ENCODE data around the gene CA12. TPM values are rescaled to one million over a fixed set of nuclear protein-coding genes. Genes with fewer than 3 reads are reported as not detected.

CA12 gene
- total RNA-seq, 1 donor from 2014 or later: 89.6 TPM

DNA sequence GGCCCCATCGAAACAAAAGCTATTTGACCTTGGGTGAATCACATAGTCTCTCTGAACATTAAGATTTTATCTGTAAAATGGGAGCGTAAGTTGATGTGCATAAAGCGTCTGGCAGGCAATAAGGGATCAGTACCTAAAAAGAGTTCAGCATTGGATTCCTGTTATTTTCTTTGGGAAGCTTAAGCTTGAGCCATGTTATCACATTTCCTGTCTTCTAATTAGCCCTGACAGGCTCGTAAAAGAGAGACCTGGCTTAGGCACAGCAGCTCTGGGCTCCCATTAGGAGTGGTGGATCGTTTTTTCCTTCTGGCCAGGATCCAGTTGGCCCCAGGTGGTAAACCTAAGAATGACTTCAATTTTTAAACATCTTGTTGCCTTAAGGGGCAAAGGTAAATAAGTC, 26.0 kb upstream of the CA12 start:
- H3K36me3 ChIP-seq: no peaks in the 10 kb centered on the region
- no peaks in the 10 kb centered on the region for H3K9me3 ChIP-seq
- no peak for DNase-seq (ENCODE audit: extremely low spot score in 2 of 2)
- intact Hi-C loops (cut with DNase I): loop anchor here (10.0 kb wide), 1 partner anchor 353 kb away; no protein-coding TSS in a partner anchor
- TF ChIP-seq, protein P1, sequence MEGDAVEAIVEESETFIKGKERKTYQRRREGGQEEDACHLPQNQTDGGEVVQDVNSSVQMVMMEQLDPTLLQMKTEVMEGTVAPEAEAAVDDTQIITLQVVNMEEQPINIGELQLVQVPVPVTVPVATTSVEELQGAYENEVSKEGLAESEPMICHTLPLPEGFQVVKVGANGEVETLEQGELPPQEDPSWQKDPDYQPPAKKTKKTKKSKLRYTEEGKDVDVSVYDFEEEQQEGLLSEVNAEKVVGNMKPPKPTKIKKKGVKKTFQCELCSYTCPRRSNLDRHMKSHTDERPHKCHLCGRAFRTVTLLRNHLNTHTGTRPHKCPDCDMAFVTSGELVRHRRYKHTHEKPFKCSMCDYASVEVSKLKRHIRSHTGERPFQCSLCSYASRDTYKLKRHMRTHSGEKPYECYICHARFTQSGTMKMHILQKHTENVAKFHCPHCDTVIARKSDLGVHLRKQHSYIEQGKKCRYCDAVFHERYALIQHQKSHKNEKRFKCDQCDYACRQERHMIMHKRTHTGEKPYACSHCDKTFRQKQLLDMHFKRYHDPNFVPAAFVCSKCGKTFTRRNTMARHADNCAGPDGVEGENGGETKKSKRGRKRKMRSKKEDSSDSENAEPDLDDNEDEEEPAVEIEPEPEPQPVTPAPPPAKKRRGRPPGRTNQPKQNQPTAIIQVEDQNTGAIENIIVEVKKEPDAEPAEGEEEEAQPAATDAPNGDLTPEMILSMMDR (IDR thresholded peaks at IDR 0.05): no peak
- TF ChIP-seq POLR2A (IDR thresholded peaks at IDR 0.05): no peak
- TF ChIP-seq POLR2AphosphoS5 (IDR thresholded peaks at IDR 0.05; ENCODE audit: insufficient read depth in 1 of 2, low read depth in 1 of 2): no peak
- H3K4me1 ChIP-seq: no peaks in the 10 kb centered on the region
- H3K27me3 ChIP-seq: no peaks in the 10 kb centered on the region
- H3K4me3 ChIP-seq: no peak overlapping the region
- H3K27ac ChIP-seq: no peak overlapping the region

DNA sequence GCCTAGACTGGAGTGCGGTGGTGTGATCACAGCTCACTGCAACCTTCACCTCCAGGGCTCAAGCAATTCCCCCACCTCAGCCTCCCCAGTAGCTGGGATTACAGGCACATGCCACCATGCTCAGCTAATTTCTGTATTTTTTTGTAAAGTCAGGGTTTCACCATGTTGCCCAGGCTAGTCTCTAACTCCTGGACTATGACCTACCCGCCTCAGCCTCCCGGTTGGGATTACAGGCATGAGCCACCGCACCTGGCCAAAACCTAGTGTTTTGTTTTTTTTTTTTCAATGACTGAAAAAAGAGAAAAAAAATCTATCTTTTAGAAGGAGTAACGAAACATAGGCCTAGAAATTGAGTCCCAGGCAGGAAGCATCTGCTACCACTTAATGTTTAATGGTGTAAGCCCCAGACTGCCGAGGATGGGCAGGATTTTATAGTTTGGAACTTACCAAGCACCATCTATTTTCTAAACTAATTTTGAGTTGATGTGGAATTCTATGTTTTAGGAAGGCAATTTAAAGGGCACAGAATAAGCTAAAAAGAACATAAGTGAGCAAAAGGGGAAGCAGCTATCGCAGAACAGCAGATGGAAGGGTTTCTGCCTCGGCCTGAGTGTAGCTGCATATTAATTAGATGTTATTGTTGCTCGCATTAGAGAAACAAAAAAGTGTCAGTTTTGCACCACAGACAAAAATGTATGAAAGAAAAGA, 24.2 kb upstream of the CA12 start:
- TF ChIP-seq, protein P1 (IDR thresholded peaks at IDR 0.05): no peak
- TF ChIP-seq POLR2A (IDR thresholded peaks at IDR 0.05) (no peak), POLR2AphosphoS5 (IDR thresholded peaks at IDR 0.05; ENCODE audit: insufficient read depth in 1 of 2, low read depth in 1 of 2) (no peak)
- Histone ChIP-seq H3K9me3 (no peaks in the 10 kb centered on the region), H3K27me3 (no peaks in the 10 kb centered on the region), H3K4me1 (no peaks in the 10 kb centered on the region), H3K36me3 (no peaks in the 10 kb centered on the region), H3K27ac (no peak overlapping the region), H3K4me3 (no peak overlapping the region)
- DNase-seq (ENCODE audit: extremely low spot score in 2 of 2): no peak
- intact Hi-C loops (cut with DNase I): loop anchor here (10.0 kb wide), 1 partner anchor 351 kb away; no protein-coding TSS in a partner anchor

DNA sequence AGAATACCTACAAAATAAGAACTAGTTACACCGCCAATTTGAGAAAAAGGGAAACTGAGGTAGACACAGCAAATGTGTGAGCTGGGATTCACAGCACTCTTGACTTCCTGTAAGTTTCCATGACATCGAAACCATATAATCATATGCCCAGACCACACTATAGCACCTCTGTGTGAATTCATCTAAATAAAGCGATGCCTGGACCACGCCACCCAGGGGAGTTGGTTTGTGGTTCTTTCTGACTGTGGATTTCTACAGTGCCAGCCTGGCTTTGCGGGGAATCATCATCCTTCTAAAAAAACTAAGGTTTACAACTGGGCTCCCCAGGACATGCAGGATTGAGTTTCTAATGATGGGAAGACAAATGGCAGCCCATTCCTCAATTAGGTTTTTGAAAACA, 23.5 kb upstream of the CA12 start:
- no peak overlapping the region for H3K27ac ChIP-seq
- H3K4me3 ChIP-seq: no peak overlapping the region
- H3K9me3 ChIP-seq: no peaks in the 10 kb centered on the region
- H3K36me3 ChIP-seq: no peaks in the 10 kb centered on the region
- no peak for TF ChIP-seq POLR2A (IDR thresholded peaks at IDR 0.05)
- TF ChIP-seq, protein P1 (IDR thresholded peaks at IDR 0.05): no peak
- no peak for TF ChIP-seq POLR2AphosphoS5 (IDR thresholded peaks at IDR 0.05; ENCODE audit: insufficient read depth in 1 of 2, low read depth in 1 of 2)
- H3K27me3 ChIP-seq: no peaks in the 10 kb centered on the region
- no peak for DNase-seq (ENCODE audit: extremely low spot score in 2 of 2)
- intact Hi-C loops (cut with DNase I): loop anchor here (10.0 kb wide), 1 partner anchor 350 kb away; no protein-coding TSS in a partner anchor
- H3K4me1 ChIP-seq: no peaks in the 10 kb centered on the region

DNA sequence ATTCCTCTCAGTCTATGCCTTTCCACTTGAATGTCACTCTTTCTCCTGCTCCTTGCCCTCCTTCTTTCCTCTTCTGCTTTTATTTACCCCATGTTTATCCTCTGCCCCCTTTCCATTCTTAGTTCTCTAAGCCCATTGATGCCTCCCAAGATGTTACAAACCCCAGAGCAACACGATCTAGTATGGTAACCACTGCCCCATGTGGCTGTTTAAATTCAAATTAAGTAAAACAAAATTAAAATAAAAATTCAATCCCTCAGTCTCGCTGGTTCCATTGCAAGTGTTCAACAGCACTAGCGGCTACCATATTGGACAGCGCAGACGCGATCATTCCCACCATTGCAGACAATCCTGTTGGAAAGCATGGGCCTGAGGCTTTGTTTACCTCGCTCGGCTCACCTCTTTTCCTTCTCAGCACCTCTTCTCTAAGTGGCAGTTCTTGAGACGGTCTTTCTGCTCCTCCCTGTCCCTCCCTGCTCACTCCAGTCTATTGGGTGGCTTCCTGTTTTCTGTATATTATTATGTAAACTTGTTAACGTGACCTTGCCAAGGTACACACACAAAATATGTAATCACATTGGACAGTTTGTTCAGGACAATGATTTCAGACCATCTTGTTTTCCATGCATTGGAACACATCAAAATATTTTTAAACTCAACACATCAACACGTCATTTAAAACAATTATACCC, 21.8 kb upstream of the CA12 start:
- Histone ChIP-seq H3K27ac (no peak overlapping the region), H3K9me3 (no peaks in the 10 kb centered on the region), H3K4me1 (no peaks in the 10 kb centered on the region), H3K27me3 (no peaks in the 10 kb centered on the region), H3K4me3 (no peak overlapping the region), H3K36me3 (no peaks in the 10 kb centered on the region)
- no peak for DNase-seq (ENCODE audit: extremely low spot score in 2 of 2)
- intact Hi-C loops (cut with DNase I): loop anchor here (5.0 to 10.0 kb wide), 2 partner anchors 111 to 349 kb away; no protein-coding TSS in a partner anchor
- TF ChIP-seq POLR2AphosphoS5 (IDR thresholded peaks at IDR 0.05; ENCODE audit: insufficient read depth in 1 of 2, low read depth in 1 of 2): no peak
- TF ChIP-seq POLR2A (IDR thresholded peaks at IDR 0.05): no peak
- TF ChIP-seq, protein P1 (IDR thresholded peaks at IDR 0.05): no peak

Data from vagina (tissue), 2 donors.